Glutamatergic neuron (in vitro differentiated cells): ENCODE measurements around the gene NTNG1. TPM values are rescaled to one million over a fixed set of nuclear protein-coding genes. Genes with fewer than 3 reads are reported as not detected.

ENCODE experiments used
- DNase-seq: peaks from one replicate; pipeline ENCODE4 v3.0.0; 2022
- H3K27ac Mint-ChIP-seq: one replicate; pipeline ENCODE4 v1.8.0; 2020; ENCODE audit warnings: mild to moderate bottlenecking, mixed read lengths, inconsistent platforms; ENCODE audit not compliant: unreplicated experiment
- H3K27me3 Mint-ChIP-seq: one replicate; pipeline ENCODE4 v1.8.0; 2020; ENCODE audit warnings: mild to moderate bottlenecking, moderate library complexity, mixed read lengths, inconsistent platforms; ENCODE audit not compliant: unreplicated experiment
- H3K36me3 Mint-ChIP-seq: one replicate; pipeline ENCODE4 v1.8.0; 2020; ENCODE audit warnings: mild to moderate bottlenecking, mixed read lengths, inconsistent platforms; ENCODE audit not compliant: unreplicated experiment
- H3K4me1 Mint-ChIP-seq: one replicate; pipeline ENCODE4 v1.8.0; 2020; ENCODE audit warnings: mild to moderate bottlenecking, low read depth, mixed read lengths, inconsistent platforms; ENCODE audit not compliant: unreplicated experiment
- H3K4me3 Mint-ChIP-seq: one replicate; pipeline ENCODE4 v1.8.0; 2020; ENCODE audit warnings: mild to moderate bottlenecking, mixed read lengths, inconsistent platforms; ENCODE audit not compliant: unreplicated experiment
- H3K9me3 Mint-ChIP-seq: one replicate; pipeline ENCODE4 v1.8.0; 2020; ENCODE audit warnings: mild to moderate bottlenecking, moderate library complexity, mixed read lengths, inconsistent platforms; ENCODE audit not compliant: unreplicated experiment
- CTCF ChIP-seq: fragments of 200-600 bp; sonication (generic); IDR thresholded peaks from one replicate; pipeline ENCODE4 v1.5.0; 2021; ENCODE audit not compliant: partially characterized antibody, unreplicated experiment
- total RNA-seq: library from RNA; stranded (reverse); fragmentation: NEBNext Ultra II Directional; extraction: Animal tissue kit (Norgen Biotek cat#: 25700); gene quantifications from one replicate; pipeline ENCODE4 v1.2.1, GENCODE V29; 2021; ENCODE audit not compliant: unreplicated experiment

The NTNG1 gene
- total RNA-seq, 1 donor from 2014 or later, result 3.2 TPM

GRCh38 chr1:107196973-107197562 lies 56.2 kb downstream of the NTNG1 start:
- Mint-ChIP-seq H3K36me3 (no peaks in the 10 kb centered on the region), H3K4me1 (no peaks in the 10 kb centered on the region), H3K27me3 (no peaks in the 10 kb centered on the region), H3K4me3 (no peak overlapping the region), H3K9me3 (no peaks in the 10 kb centered on the region), H3K27ac (no peak overlapping the region)
- no peak for DNase-seq
- TF ChIP-seq CTCF, result peak; percentile 81

- H3K36me3 Mint-ChIP-seq, result no peaks in the 10 kb centered on the region
- TF ChIP-seq CTCF, result no peak
- no peak overlapping the region for H3K4me3 Mint-ChIP-seq
- no peaks in the 10 kb centered on the region for H3K9me3 Mint-ChIP-seq
- no peaks in the 10 kb centered on the region for H3K4me1 Mint-ChIP-seq
- no peak for DNase-seq
- no peaks in the 10 kb centered on the region for H3K27me3 Mint-ChIP-seq
- no peak overlapping the region for H3K27ac Mint-ChIP-seq
Observed at GRCh38 chr1:107198561-107198960, 57.7 kb downstream of the NTNG1 start.

GRCh38 chr1:107200631-107201030 lies 59.8 kb downstream of the NTNG1 start:
- Mint-ChIP-seq H3K27me3 (no peaks in the 10 kb centered on the region), H3K4me3 (no peak overlapping the region), H3K9me3 (no peaks in the 10 kb centered on the region), H3K4me1 (no peaks in the 10 kb centered on the region), H3K27ac (no peak overlapping the region), H3K36me3 (no peaks in the 10 kb centered on the region)
- TF ChIP-seq CTCF, result no peak
- no peak for DNase-seq

GRCh38 chr1:107202007-107202406 lies 61.2 kb downstream of the NTNG1 start:
- no peak overlapping the region for H3K27ac Mint-ChIP-seq
- no peak for TF ChIP-seq CTCF
- H3K36me3 Mint-ChIP-seq, result no peaks in the 10 kb centered on the region
- H3K27me3 Mint-ChIP-seq, result no peaks in the 10 kb centered on the region
- H3K9me3 Mint-ChIP-seq, result no peaks in the 10 kb centered on the region
- DNase-seq, result no peak
- H3K4me1 Mint-ChIP-seq, result no peaks in the 10 kb centered on the region
- no peak overlapping the region for H3K4me3 Mint-ChIP-seq

- no peak for TF ChIP-seq CTCF
- no peak for DNase-seq
- Mint-ChIP-seq H3K36me3 (no peaks in the 10 kb centered on the region), H3K4me3 (no peak overlapping the region), H3K27ac (no peak overlapping the region), H3K27me3 (peaks cover 2% of the 10 kb centered on the region), H3K9me3 (no peaks in the 10 kb centered on the region), H3K4me1 (no peaks in the 10 kb centered on the region)
Observed at GRCh38 chr1:107213225-107213624, 72.4 kb downstream of the NTNG1 start.
